ENCODE results near the gene CSF1.
A peak's percentile ranks its signal among the peaks of the same experiment; 100 is the strongest.

Gene CSF1

DNA sequence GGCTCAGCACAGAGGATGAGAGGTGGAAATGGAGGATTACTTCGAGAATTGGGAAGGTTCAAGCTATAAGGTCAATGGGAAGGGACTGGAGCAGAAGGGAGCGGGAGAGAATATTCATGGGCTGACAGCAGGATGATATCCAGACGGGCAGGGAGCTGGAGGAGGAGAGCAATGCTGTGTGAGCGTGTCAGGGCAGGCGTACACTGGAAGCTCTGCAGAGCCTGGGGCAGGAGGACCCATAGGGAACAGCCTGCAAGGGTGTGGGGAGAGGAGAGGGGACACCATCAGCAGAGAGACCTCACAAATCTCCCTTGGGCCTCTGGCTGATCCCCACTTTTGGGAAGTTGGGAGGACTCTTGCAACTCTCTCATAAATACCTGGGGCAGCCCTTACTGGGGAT is 13.7 kb downstream of the CSF1 start:
- Mint-ChIP-seq H3K27me3 (ENCODE audit: low read depth) (no peaks in the 10 kb centered on the region), H3K9me3 (no peaks in the 10 kb centered on the region), H3K4me3 (peak overlapping the region; percentile 25 to 58 (median 31)), H3K36me3 (ENCODE audit: low read depth) (peaks cover 47% of the 10 kb centered on the region), H3K4me1 (peaks cover 54% of the 10 kb centered on the region), H3K27ac (peak overlapping the region; percentile 80 to 94 (median 82))
- TF ChIP-seq, protein P1, sequence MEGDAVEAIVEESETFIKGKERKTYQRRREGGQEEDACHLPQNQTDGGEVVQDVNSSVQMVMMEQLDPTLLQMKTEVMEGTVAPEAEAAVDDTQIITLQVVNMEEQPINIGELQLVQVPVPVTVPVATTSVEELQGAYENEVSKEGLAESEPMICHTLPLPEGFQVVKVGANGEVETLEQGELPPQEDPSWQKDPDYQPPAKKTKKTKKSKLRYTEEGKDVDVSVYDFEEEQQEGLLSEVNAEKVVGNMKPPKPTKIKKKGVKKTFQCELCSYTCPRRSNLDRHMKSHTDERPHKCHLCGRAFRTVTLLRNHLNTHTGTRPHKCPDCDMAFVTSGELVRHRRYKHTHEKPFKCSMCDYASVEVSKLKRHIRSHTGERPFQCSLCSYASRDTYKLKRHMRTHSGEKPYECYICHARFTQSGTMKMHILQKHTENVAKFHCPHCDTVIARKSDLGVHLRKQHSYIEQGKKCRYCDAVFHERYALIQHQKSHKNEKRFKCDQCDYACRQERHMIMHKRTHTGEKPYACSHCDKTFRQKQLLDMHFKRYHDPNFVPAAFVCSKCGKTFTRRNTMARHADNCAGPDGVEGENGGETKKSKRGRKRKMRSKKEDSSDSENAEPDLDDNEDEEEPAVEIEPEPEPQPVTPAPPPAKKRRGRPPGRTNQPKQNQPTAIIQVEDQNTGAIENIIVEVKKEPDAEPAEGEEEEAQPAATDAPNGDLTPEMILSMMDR (IDR thresholded peaks at IDR 0.05; ENCODE audit: unreplicated experiment in 3 of 3), result no peak

DNA sequence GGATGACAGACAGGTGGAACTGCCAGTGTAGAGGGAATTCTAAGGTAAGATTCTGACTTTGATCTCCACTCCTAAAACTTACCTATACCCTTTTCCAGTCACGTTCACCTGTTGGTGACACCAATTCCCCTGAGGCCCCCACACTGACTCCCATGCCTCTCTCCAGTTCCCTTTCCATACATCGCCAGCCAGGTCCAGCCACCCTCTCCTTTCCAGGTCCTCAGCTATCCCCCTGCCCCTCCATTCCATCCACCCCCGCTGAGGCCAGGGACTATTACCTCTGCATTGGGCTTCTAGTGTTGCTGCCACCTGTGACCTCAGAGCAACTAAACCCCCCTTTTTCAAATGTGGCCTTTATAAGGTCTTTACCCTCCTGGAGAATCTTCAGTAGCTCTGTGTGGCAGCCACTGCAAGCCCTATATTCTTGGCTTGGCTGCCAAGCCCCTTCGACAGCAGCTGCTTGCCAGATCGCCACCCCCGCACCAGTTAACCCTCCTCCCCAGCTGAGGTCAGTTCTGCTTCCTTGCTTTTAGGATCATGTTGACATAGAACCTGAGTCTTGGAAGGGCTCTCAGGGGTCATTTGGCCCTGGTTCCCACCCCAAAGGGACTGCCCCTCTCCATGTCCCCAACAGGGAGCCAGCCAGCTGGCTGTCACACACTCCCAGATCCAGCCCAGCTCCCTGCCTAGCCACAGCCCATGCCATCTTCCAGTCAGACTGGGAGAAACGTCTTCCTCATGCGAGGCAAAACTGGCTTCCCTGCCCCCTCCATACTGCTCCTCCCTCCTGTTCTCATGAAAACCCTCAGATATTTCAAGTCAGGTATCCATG is 14.7 kb downstream of the CSF1 start:
- Mint-ChIP-seq H3K36me3 (ENCODE audit: low read depth) (peaks cover 47% of the 10 kb centered on the region), H3K4me1 (peaks cover 57% of the 10 kb centered on the region), H3K9me3 (no peaks in the 10 kb centered on the region), H3K4me3 (no peak overlapping the region), H3K27ac (peak overlapping the region; percentile 19 to 98 (median 48)), H3K27me3 (ENCODE audit: low read depth) (no peaks in the 10 kb centered on the region)
- TF ChIP-seq, protein P1 (IDR thresholded peaks at IDR 0.05; ENCODE audit: unreplicated experiment in 3 of 3), result no peak

DNA sequence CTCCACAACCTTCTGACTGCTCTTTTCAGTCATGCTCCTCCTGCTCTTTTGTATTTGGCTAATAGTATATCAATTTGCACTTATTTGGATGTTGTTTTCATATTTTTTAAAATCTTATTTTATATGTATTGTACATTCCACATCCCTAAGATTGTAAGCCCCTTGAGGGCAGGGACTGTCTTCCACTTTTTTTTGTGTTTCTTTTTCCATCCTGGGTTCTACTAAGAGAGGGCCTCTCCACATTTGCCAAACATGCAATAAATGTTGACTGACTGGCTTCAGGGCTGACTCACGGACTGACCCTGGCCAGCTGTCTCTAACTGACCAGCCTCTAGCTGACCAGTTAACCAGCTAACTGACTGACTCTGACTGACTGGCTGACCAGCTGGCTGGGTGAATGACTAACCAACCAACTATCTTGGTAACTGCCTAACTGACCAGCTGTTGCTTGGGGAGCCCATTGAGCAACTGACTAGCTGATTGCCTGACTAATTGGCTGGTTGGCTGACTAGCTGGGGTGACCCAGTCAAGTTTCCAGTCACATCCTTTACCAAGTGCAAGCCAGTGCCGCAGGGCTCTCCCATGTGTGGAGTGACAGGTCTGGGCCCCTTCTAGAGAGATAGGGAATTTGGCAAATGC is 16.1 kb downstream of the CSF1 start:
- peaks cover 35% of the 10 kb centered on the region for H3K36me3 Mint-ChIP-seq (ENCODE audit: low read depth)
- TF ChIP-seq, protein P1 (IDR thresholded peaks at IDR 0.05; ENCODE audit: unreplicated experiment in 3 of 3), result no peak
- no peaks in the 10 kb centered on the region for H3K9me3 Mint-ChIP-seq
- H3K27me3 Mint-ChIP-seq (ENCODE audit: low read depth), result no peaks in the 10 kb centered on the region
- peak overlapping the region; percentile 54 to 98 (median 95) for H3K27ac Mint-ChIP-seq
- H3K4me1 Mint-ChIP-seq, result peaks cover 60% of the 10 kb centered on the region
- no peak overlapping the region for H3K4me3 Mint-ChIP-seq

DNA sequence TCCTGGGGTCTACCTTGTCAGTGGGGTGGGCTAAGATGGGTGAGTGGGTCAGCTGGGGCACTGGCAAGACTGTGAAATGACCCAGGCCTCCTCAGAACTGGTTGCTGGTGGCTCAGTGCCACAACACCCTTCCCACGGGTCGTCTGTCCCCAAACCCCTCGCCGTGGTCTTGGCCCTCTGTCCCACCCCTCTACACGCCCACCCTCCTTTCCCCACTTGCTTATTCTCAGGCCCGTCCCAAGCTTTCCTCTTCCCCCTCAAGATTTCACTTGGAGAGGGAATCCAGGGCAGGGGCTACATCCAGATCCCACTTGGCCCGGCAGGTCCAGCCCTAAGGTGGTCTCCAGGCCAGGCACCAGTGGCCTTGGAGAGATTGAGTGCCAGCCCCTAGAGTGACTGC is 16.7 kb downstream of the CSF1 start:
- peak overlapping the region; percentile 95 to 98 (median 97) for H3K27ac Mint-ChIP-seq
- H3K36me3 Mint-ChIP-seq (ENCODE audit: low read depth), result peaks cover 31% of the 10 kb centered on the region
- TF ChIP-seq, protein P1 (IDR thresholded peaks at IDR 0.05; ENCODE audit: unreplicated experiment in 3 of 3), result no peak
- H3K27me3 Mint-ChIP-seq (ENCODE audit: low read depth), result no peaks in the 10 kb centered on the region
- H3K4me3 Mint-ChIP-seq, result no peak overlapping the region
- peaks cover 57% of the 10 kb centered on the region for H3K4me1 Mint-ChIP-seq
- no peaks in the 10 kb centered on the region for H3K9me3 Mint-ChIP-seq

DNA sequence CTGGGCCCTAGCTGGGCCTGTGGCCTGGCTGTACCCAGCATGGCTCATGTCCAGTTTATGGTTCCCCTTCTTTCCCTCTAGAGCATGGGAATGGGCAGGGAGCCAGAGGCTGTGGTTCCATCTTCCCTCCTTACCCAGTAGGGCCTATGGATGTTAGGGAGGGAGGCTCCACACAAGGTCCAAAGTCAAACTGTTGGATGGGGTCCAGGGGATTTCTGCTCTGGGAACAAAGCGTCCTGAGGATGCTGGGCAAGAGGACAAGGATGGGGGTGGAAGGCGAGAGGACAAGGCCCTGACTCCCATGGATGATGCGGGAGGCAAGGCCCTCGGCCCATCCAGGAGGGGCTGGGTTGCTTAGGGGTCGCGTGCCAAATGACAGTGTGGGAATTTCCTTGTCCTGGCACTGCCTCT is 17.3 kb downstream of the CSF1 start:
- peak overlapping the region in 1 of 3 experiments; percentile 10 for H3K4me3 Mint-ChIP-seq
- peak overlapping the region; percentile 95 to 98 (median 97) for H3K27ac Mint-ChIP-seq
- H3K9me3 Mint-ChIP-seq, result no peaks in the 10 kb centered on the region
- H3K36me3 Mint-ChIP-seq (ENCODE audit: low read depth), result peaks cover 31% of the 10 kb centered on the region
- peaks cover 57% of the 10 kb centered on the region for H3K4me1 Mint-ChIP-seq
- H3K27me3 Mint-ChIP-seq (ENCODE audit: low read depth), result no peaks in the 10 kb centered on the region
- TF ChIP-seq, protein P1 (IDR thresholded peaks at IDR 0.05; ENCODE audit: unreplicated experiment in 3 of 3), result no peak

All from nephron (organoid).